GM19395 (cell line): ENCODE results near the gene MAPKAPK2.

Experiments used
- ATAC-seq: cut with Tn5 transposase; IDR thresholded peaks from one replicate; pipeline ENCODE4 v1.9.1; 2021; ENCODE audit warnings: mild to moderate bottlenecking, moderate library complexity; ENCODE audit not compliant: unreplicated experiment

The MAPKAPK2 gene

DNA sequence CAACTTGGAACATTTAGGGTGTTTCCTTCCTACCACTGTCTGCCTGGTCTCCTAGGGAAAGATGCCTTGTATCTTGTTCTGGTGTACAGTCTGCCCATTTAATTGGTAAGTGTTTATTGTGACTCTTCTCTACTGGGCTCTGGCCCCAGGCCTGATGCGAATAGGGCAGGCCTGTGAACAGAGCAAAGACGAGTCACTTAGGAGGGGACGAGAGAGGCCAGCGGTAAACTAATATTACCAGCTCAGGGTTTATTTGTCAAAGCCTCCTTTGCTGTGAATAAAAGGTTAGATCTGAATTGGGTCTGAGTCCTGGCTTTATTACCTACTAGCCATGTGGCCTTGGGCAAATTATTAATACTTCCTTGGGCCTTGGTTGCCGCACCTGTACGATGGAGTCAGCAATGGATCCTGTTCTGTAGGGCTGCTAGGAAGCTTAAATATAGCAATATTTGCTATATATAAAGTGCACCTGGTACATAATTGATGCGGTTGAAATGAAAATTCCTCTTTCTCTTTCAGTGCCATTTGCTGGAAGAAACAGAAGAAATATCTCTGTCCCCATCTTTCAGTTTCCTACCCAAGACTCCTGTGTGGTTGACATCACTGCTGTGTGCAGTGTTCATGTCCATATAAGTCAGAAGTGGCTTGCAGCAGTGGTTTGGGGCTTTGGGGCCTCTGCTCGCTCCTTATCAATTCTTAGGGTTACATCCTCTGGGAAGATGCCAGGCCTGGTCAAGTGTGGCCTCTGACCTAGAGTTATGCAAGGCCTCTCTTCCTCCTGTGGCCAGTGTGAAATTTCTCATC, 32.4 kb downstream of the MAPKAPK2 start:
- peak; percentile 71 for ATAC-seq

DNA sequence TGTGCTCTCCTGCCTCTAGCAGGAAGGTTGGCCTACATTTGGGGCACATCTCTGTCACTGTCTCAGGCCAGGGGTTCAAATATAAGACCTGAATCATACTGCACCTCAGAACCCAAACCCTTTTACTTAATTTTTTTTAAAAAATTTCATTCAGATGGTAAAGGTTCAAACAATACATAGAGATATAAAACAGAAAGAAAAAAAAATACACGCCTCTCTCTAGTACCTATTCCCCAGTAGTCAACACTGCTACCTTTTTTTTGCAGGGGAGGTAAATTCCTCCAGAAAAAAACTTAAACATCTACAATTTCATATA, 32.9 kb downstream of the MAPKAPK2 start:
- no peak for ATAC-seq

DNA sequence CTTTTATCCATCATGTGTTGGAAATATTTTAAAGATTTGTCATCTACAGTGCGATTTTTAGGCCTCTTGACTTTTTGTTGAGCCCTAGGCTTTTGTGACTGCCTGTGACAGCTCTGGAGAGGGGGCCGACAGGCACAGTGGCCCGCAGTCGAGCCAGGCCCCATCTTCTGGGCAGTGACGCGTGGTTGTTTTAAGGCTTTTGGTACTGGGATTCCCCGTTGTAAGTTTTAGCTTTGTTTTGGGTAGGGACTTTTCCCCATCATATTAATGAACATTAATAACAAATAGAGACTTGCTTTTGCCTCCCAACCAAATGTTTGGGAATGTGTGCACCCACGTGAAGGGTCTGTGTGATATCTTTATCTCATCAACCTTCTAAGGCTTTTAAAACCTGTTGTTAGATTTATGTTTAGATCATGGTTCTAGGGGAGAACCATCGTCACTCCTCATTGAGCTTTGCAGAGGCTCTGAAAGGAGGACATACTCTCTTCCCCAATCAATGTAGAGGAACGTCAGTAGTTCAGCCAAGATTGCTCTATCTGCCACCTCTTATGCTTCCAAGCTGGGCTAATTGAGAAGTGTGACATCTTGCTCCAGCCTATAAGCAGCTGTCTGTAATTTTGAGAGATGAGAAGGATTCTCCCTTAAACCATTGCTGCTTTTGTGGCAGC, 34.6 kb downstream of the MAPKAPK2 start:
- peak; percentile 38 for ATAC-seq

- no peak for ATAC-seq
Measured at GRCh38 chr1:206721454-206721853, 36.7 kb downstream of the MAPKAPK2 start.

DNA sequence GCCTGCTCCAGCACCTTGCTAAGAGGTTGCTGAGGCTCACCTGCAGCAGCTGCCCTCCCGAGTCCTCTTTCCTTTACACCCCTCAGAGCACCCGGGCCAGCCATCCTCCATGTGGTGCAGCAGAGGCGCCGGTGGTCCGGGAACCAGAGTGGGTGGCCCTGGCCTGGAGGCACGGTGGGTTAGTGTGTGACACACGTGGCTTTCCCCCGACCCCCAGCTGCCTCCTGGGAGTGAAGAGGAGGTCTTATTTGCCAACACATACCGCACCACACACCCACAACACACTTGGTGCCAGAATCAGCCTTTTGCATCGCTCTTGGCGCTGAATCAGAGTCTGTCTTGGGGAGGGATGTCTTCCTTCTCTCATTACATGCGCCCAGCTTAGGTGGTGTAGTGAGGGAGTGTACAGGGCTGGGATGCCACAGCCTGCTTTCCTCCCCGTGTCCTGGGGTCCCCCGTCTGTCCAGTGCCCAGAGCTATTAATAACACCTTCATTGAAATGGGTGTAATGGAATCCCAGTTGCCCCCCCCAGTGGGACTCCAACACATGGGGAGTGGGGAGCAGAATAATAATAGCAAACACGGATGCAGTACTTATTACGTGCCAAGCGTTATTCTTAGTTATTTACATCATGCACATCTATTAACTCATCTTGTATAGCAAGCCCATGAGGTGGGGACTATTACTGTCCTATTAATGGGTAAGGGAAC, 38.2 kb downstream of the MAPKAPK2 start:
- ATAC-seq, result no peak

DNA sequence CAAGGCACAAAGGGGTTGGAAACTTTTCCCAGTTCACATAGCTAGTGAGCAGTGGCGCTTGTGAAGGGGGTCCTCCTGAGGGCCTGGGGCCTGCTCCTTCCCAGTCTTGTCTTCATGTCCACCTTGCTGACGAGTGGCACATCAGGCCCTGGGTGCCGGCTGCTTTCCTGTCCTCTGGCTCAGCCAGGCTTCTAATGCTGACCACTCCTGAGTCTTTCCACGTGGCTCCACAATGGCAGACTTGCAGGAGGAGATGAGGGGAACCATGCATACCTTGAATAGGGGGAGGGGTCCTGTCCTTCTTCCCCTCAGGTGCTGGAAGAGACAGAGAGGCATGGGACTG, 38.7 kb downstream of the MAPKAPK2 start:
- ATAC-seq, result no peak

- no peak for ATAC-seq
Measured at GRCh38 chr1:206723805-206724472, 39.2 kb downstream of the MAPKAPK2 start.

DNA sequence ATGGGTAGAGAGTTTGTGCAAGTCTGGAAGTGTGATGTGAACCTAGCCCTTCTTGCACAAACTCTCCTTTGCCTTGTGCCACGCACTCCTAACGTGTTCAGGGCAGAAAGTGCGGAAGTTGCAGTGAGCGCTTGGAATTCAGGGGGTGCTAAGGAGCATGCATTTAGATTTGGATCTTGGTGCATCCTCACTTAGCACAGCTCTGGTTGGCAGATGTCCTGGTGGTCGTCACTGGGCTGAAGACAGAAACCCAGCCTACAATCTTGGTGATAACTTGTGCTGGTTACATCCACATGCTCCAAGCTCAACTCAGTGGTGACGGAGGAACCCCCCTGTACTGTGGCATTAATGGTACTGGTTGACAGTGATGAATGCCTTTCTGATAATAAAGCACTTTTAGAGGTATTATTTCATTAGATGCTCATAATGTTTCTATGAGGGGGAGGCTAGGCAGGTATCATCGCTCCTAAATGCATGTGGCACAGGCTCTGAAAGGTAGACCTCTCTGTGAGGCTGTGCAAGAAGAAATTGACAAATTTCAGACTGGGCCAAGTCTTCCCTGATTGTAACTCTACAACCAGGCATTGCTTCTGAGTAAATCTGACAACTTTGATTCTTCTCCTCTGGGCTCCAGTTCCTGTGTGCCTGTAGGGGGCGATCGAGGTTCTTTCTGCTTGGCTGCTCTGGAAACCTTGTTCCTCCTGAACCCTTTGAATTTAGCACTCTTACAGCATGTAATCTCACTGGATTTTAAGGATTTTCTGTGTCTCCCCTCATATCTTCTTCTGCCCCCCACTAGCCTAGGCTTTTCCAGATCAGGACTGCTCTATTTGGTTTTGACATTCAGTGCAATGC, 40.6 kb downstream of the MAPKAPK2 start:
- ATAC-seq, result no peak

DNA sequence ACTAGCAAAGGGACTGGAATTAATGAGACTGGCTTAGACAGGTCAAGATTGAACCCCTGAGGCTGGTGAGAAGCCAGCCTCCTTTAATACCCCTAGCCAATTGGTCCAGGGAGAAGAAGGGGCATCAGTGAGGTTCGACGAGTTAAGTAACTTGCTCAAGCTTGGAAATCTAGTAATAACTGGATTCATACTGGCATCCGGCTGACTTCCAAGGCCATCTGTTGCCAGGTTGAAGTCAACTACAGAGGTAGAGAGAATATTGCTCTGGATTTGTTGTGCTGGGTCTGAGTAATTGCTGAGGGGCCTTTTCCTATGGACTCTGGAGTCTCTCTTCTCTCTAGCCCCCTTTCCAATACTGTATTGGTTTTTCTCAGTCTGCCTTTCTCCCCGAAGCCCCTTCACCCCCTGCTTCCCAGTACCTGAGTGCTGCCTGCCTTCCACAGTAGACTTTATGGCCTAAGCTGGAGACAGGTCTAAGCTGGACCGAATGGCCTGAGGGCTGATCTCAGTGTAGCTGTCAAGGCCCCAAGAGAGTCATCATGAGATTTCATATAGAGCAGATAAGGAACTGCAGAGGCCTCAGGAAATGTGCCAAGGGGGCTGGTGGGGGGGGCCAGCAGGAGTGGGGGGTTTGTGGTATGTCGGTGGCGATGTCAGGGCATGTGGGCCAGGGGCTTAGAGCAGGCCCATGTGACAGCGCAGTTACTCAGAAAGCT, 43.4 kb downstream of the MAPKAPK2 start:
- no peak for ATAC-seq

DNA sequence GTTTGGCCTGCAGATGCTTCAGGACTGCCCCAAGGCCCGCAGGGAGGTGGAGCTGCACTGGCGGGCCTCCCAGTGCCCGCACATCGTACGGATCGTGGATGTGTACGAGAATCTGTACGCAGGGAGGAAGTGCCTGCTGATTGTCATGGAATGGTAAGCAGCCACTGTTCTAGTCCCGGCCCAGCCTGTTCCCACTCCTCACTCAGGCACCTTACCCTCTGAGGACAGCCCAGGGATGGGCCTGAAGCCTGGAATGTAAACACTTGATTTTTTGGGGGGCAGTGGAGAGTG, 43.9 kb downstream of the MAPKAPK2 start:
- ATAC-seq, result no peak

DNA sequence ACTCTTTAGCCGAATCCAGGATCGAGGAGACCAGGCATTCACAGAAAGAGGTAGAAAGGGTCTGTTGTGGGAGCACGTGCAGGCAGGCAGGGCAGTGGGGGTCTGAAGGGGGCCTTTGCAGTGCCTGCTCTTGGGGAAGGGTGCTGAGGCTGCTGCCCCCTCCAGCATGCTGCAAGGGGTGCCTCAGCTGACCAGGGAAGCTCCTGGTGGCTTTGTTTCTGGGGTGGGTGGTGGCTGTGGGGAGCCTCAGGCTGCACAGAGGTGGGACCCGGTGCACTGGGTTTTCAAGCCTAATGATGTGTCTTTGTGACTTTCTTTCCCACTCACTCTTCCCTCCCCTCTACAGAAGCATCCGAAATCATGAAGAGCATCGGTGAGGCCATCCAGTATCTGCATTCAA, 44.3 kb downstream of the MAPKAPK2 start:
- no peak for ATAC-seq

DNA sequence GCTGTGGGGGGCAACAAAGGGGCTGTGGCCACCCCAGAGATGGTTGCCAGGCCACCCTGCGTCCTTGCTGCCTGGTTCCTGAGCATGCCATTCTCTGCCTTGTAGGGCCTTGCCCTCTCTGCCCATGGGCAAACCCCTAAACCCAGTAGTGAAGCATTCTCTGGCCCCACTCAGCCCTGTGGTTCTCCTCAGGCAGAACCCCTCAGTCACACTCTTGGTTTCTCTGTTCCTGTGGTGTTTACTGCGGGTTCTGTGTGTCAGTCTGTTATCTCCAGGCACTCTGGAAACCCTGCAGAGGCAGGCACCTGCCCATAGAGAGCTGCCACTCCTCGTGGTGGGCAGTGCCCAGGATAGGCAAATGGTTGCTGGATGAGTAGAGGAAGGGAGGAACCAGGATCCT, 44.8 kb downstream of the MAPKAPK2 start:
- no peak for ATAC-seq

DNA sequence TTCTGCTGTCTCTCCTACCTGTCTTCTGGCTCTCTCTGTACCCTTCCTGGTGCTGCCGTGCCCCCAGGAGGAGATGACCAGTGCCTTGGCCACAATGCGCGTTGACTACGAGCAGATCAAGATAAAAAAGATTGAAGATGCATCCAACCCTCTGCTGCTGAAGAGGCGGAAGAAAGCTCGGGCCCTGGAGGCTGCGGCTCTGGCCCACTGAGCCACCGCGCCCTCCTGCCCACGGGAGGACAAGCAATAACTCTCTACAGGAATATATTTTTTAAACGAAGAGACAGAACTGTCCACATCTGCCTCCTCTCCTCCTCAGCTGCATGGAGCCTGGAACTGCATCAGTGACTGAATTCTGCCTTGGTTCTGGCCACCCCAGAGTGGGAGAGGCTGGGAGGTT, 47.8 kb downstream of the MAPKAPK2 start:
- no peak for ATAC-seq

DNA sequence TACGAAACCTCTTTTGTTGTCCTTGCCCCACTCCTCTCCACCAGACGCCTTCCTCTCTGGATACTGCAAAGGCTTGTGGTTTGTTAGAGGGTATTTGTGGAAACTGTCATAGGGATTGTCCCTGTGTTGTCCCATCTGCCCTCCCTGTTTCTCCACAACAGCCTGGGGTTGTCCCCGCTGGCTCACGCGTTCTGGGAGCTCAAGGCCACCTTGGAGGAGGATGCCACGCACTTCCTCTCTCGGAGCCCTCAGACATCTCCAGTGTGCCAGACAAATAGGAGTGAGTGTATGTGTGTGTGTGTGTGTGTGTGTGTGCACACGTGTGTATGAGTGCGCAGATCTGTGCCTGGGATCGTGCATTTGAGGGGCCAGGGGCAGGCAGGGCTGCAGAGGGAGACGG, 48.3 kb downstream of the MAPKAPK2 start:
- no peak for ATAC-seq

GRCh38 chr1:206734499-206735142, 49.9 kb downstream of the MAPKAPK2 start:
- ATAC-seq, result peak; percentile 34

GRCh38 chr1:206735553-206736031, 50.9 kb downstream of the MAPKAPK2 start:
- no peak for ATAC-seq

DNA sequence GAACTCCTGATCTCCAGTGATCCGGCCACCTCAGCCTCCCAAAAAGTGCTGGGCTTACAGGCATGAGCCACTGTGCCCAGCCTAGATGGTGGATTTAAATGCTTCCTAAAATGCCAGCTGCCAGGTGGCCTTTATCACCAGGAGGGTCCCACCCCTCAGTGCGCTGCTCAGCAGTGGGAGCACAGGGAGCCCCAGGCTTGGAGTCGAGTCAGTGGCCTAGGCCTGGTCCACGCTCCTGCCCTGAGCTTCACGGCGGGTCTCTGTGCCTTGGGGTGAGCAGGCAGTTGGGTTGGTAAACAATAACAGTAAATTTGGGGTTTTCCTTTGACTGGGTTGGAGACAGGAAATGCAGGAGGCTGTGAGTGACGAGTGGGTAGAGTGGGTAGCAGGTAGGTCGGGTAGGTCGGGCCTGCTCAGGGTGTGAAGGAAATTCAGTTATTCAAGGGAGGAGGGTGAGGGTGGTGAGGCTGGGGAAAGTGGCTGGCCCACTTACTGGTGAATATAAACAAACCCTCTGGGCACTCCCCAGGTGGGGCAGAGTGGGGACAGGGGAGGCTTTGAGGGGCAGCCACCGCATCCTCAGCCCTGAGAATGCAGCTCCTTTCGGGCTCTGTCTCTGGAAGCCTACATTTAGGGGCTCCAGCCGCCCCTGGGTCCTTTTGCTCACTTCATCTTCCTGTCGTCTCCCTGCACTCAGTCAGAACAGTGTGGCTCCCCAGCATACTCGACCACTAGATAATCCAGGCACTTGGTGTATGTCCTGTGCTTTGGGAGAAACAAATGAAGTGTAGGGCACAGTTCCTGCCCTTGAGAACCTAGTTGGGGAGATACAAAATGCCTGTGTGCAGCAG, 52.4 kb downstream of the MAPKAPK2 start:
- ATAC-seq, result no peak

DNA sequence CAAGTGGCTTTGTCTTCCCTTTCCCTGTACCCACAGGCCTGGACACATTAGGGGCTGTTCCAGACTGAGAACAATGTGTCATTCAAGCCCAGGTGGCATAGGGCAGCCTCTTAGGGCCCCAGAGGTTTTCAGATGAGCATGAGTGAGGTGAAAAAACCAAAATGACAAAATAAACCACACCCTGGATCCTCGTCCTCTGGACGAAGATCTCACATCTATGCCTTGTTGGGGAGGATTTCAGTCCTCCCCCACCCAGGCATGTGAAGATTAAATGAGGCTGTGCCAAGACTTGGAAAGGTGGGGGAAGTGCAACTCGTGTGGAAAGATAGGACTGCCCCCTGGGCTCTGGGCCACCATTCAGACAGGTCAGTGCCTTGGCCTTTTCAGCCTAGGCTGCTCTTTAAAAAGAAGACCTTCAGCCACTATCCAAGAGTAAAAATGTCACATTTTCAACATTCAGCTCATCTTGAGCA, 53.1 kb downstream of the MAPKAPK2 start:
- ATAC-seq, result no peak
